Neural cell (in vitro differentiated cells): ENCODE results near the gene BORCS5. TPM values are rescaled to one million over a fixed set of nuclear protein-coding genes. Genes with fewer than 3 reads are reported as not detected.

Source experiments
- H2AFZ ChIP-seq: fragments of 200-600, 300-800 bp; sonication (generic), shearing (Covaris generic); 2 replicates; pipeline ENCODE4 v1.6.0; 2014; ENCODE audit warnings: low read depth, mild to moderate bottlenecking, antibody characterized with exemption, low read length, moderate library complexity
- H3F3A ChIP-seq: fragments of 200-600 bp; shearing (Covaris generic); 2 replicates; pipeline ENCODE4 v1.6.1; 2016; ENCODE audit warnings: mild to moderate bottlenecking, moderate library complexity, mixed read lengths, antibody characterized with exemption, low read length; ENCODE audit not compliant: insufficient read depth, poor library complexity, severe bottlenecking
- H3K27ac ChIP-seq: fragments of 200-600, 300-800 bp; sonication (generic), shearing (Covaris generic); 2 replicates; pipeline ENCODE4 v1.5.1; 2014; ENCODE audit warnings: mild to moderate bottlenecking, low read length, moderate library complexity
- H3K27me3 ChIP-seq: fragments of 300-800, 200-600 bp; sonication (generic), shearing (Covaris generic); 2 replicates; pipeline ENCODE4 v1.6.0; 2014; ENCODE audit warnings: mild to moderate bottlenecking, low read depth, low read length, moderate library complexity; ENCODE audit not compliant: insufficient read depth
- H3K36me3 ChIP-seq: fragments of 300-800, 200-600 bp; sonication (generic), shearing (Covaris generic); 2 replicates; pipeline ENCODE4 v1.5.1; 2014; ENCODE audit warnings: mild to moderate bottlenecking, antibody characterized with exemption, low read length, moderate library complexity; ENCODE audit not compliant: insufficient read depth
- H3K4me2 ChIP-seq: fragments of 300-800, 200-600 bp; sonication (generic), shearing (Covaris generic); 2 replicates; pipeline ENCODE4 v1.6.0; 2014; ENCODE audit warnings: mild to moderate bottlenecking, low read length
- H3K4me3 ChIP-seq: fragments of 300-800, 200-600 bp; sonication (generic), shearing (Covaris generic); 2 replicates; pipeline ENCODE4 v1.5.1; 2014; ENCODE audit warnings: mild to moderate bottlenecking, low read length, moderate library complexity
- H3K79me2 ChIP-seq: fragments of 200-600 bp; shearing (Covaris generic); replicated peaks from 2 replicates; pipeline ENCODE4 v1.6.0; 2014; ENCODE audit warnings: mild to moderate bottlenecking, low read length, moderate library complexity; ENCODE audit not compliant: insufficient read depth
- H3K9ac ChIP-seq: fragments of 300-800, 200-600 bp; sonication (generic), shearing (Covaris generic); 2 replicates; pipeline ENCODE4 v1.6.1; 2016; ENCODE audit warnings: mild to moderate bottlenecking, low read length, mixed read lengths
- H3K9me2 ChIP-seq: fragments of 200-600 bp; shearing (Covaris generic); 2 replicates; pipeline ENCODE4 v1.6.1; 2016; ENCODE audit warnings: mild to moderate bottlenecking, low read length, mixed read lengths; ENCODE audit not compliant: insufficient read depth
- H3K9me3 ChIP-seq: fragments of 200-600, 300-800 bp; sonication (generic), shearing (Covaris generic); 2 replicates; pipeline ENCODE4 v1.6.1; 2016; ENCODE audit warnings: mild to moderate bottlenecking, mixed run types, low read length, moderate library complexity, mixed read lengths
- H4K20me1 ChIP-seq: fragments of 200-600 bp; shearing (Covaris generic); 2 replicates; pipeline ENCODE4 v1.6.1; 2016; ENCODE audit warnings: mild to moderate bottlenecking, mixed run types; ENCODE audit not compliant: insufficient read depth
- CTCF ChIP-seq: fragments of 450-650 bp; IDR thresholded peaks from 2 replicates; pipeline ENCODE4 v1.5.1; 2014; ENCODE audit warnings: antibody characterized with exemption, mild to moderate bottlenecking, moderate library complexity; ENCODE audit not compliant: poor library complexity, severe bottlenecking
- EP300 ChIP-seq: fragments of 450-650 bp; conservative IDR thresholded peaks from 2 replicates; pipeline ENCODE4 v1.6.1; 2014; ENCODE audit warnings: antibody characterized with exemption, mild to moderate bottlenecking, moderate library complexity; ENCODE audit not compliant: poor library complexity, severe bottlenecking
- EZH2 ChIP-seq: fragments of 200-600, 300-800 bp; shearing (Covaris generic), sonication (generic); IDR thresholded peaks from 2 replicates; pipeline ENCODE4 v1.6.1; 2014; ENCODE audit warnings: antibody characterized with exemption, low read length, borderline replicate concordance, mild to moderate bottlenecking; ENCODE audit not compliant: insufficient read depth, poor library complexity, severe bottlenecking
- MXI1 ChIP-seq: fragments of 450-650 bp; conservative IDR thresholded peaks from 2 replicates; pipeline ENCODE4 v1.6.1; 2014; ENCODE audit warnings: antibody characterized with exemption, mild to moderate bottlenecking; ENCODE audit not compliant: poor library complexity, severe bottlenecking
- POLR2AphosphoS5 ChIP-seq: IDR thresholded peaks from 2 replicates; pipeline ENCODE4 v1.6.1; 2012
- RAD21 ChIP-seq: fragments of 450-650 bp; conservative IDR thresholded peaks from 2 replicates; pipeline ENCODE4 v1.6.1; 2014; ENCODE audit warnings: antibody characterized with exemption, mild to moderate bottlenecking, moderate library complexity
- REST ChIP-seq: IDR thresholded peaks from 2 replicates; pipeline ENCODE4 v1.6.1; 2012; ENCODE audit warnings: borderline replicate concordance
- SMC3 ChIP-seq: fragments of 450-650 bp; conservative IDR thresholded peaks from 2 replicates; pipeline ENCODE4 v1.6.1; 2014; ENCODE audit warnings: antibody characterized with exemption, mild to moderate bottlenecking, moderate library complexity; ENCODE audit not compliant: poor library complexity
- TAF1 ChIP-seq: IDR thresholded peaks from 2 replicates; pipeline ENCODE4 v1.6.1; 2012; ENCODE audit warnings: low read depth
- polyA plus RNA-seq: library from polyadenylated mRNA; depleted of rRNA; stranded (reverse); fragments of >200 nt; gene quantifications from 2 replicates; pipeline ENCODE4 v1.2.3, GENCODE V29; 2014

BORCS5 gene
- polyA plus RNA-seq, 1 donor from 2014 or later: 14.2 TPM

- Histone ChIP-seq H4K20me1 (no peaks in the 10 kb centered on the region), H3K9ac (no peak overlapping the region), H3K9me2 (no peaks in the 10 kb centered on the region), H3K4me3 (no peak overlapping the region), H3K9me3 (no peaks in the 10 kb centered on the region), H2AFZ (no peak overlapping the region), H3K79me2 (no peaks in the 10 kb centered on the region), H3F3A (no peaks in the 10 kb centered on the region), H3K27me3 (no peaks in the 10 kb centered on the region), H3K36me3 (no peaks in the 10 kb centered on the region), H3K4me2 (no peak overlapping the region), H3K27ac (no peak overlapping the region)
- TF ChIP-seq CTCF (no peak), TAF1 (no peak)
These were observed 33.3 kb upstream of the BORCS5 start for GRCh38 chr12:12323591-12323990.

GRCh38 chr12:12326262-12326661, 30.6 kb upstream of the BORCS5 start:
- Histone ChIP-seq H3K9me3 (no peaks in the 10 kb centered on the region), H3F3A (no peaks in the 10 kb centered on the region), H3K4me2 (no peak overlapping the region), H3K9me2 (no peaks in the 10 kb centered on the region), H4K20me1 (no peaks in the 10 kb centered on the region), H3K79me2 (no peaks in the 10 kb centered on the region), H3K36me3 (no peaks in the 10 kb centered on the region), H3K27me3 (no peaks in the 10 kb centered on the region), H3K9ac (no peak overlapping the region), H3K4me3 (no peak overlapping the region), H2AFZ (no peak overlapping the region), H3K27ac (no peak overlapping the region)
- TF ChIP-seq REST (no peak), POLR2AphosphoS5 (no peak), TAF1 (no peak), SMC3 (no peak), MXI1 (no peak), EZH2 (no peak), EP300 (no peak), RAD21 (no peak), CTCF (no peak)
